Measurements from ENCODE around the gene PPP1R1C. TPM values are rescaled to one million over a fixed set of nuclear protein-coding genes. Genes with fewer than 3 reads are reported as not detected.
"Not testable (repeated sequence)": the region's sequence is repeated elsewhere in the genome, so short reads cannot be mapped to it uniquely, and the experiment has no call there.

PPP1R1C gene, protein sequence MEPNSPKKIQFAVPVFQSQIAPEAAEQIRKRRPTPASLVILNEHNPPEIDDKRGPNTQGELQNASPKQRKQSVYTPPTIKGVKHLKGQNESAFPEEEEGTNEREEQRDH
- total RNA-seq = under 1 TPM; 0.43 to 0.93 TPM
- long read RNA-seq, donor 1, partial matches to known transcripts = 0 of 1 reads
- long read RNA-seq, donor 1, other reads (novel, unspliced or antisense) = 0 of 1 reads
- long read RNA-seq, donor 2, partial matches to known transcripts = 0 of 1 reads
- long read RNA-seq, donor 2, other reads (novel, unspliced or antisense) = 0 of 1 reads

GRCh38 chr2:181985632-181986205, at the start of gene PPP1R1C:
PPP1R1C (plus strand) TSS chr2:181985853; CDS start chr2:181986111, 258 bp downstream.
- intact Hi-C loops (cut with DNase I) = no loop called here

GRCh38 chr2:181937473-181937872, 48.2 kb upstream of the PPP1R1C start:
- no peak for DNase-seq (ENCODE audit: low spot score)
- intact Hi-C loops (cut with DNase I) = no loop called here

More at GRCh38 chr2:181985632-181986205, at the start of gene PPP1R1C:
- no peak for DNase-seq (ENCODE audit: low spot score)

DNA sequence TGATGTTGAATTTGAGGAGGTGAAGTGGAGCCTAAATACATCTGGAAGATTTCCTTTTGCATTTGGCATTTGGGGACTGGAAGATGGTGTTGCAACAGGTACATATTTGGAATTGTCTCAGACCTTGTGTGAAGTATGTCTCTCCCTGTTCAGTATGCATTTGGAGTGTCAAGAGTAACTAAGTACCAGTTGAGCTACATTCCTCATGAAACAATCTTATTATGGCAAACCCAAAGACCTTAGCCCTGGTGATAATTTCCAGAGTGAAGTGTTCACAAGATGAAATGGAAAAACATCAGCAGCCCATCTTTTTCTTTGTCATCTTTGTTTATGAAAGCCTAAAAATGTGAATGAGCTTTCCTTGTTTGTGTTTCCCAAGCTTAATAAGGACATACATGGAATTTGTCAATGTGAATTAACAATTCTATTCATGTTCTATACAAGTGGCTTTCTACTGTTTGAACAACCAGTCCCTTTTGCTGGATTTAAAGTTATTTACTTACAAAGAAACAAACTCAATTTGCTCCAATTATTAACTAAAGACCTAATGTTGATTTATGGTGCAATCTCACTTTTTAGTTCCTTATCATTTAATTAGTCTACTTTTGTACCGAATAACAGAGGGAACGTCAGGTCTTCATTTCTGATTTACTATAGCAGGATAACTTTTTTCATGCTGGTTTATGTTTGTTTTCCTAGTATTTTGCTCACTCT, 42.1 kb upstream of the PPP1R1C start:
- intact Hi-C loops (cut with DNase I) = no loop called here

GRCh38 chr2:181944164-181944913, 41.3 kb upstream of the PPP1R1C start:
- no peak for DNase-seq (ENCODE audit: low spot score)
- intact Hi-C loops (cut with DNase I) = no loop called here

More for the DNA sequence above, 42.1 kb upstream of the PPP1R1C start:
- DNase-seq (ENCODE audit: low spot score) = no peak

DNA sequence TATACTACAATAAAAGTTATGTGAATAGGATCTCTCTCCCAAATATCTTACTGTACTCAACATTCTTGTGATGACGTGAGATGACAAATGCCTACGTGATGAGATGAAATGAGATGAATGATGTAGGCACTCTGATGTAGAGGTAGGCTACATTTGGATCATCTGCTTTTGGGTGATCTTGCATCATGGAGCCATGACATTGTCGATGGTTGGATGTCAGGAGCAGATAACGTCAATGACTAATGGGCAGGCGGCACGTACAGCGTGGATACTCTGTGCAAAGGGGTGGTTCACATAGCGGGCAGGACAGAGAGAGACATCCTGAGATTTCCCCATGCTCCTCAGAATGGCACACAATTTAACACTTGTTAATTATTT, 40.8 kb upstream of the PPP1R1C start:
- DNase-seq (ENCODE audit: low spot score) = no peak
- intact Hi-C loops (cut with DNase I) = no loop called here

GRCh38 chr2:181946444-181947127, 39.1 kb upstream of the PPP1R1C start:
- intact Hi-C loops (cut with DNase I) = no loop called here

DNA sequence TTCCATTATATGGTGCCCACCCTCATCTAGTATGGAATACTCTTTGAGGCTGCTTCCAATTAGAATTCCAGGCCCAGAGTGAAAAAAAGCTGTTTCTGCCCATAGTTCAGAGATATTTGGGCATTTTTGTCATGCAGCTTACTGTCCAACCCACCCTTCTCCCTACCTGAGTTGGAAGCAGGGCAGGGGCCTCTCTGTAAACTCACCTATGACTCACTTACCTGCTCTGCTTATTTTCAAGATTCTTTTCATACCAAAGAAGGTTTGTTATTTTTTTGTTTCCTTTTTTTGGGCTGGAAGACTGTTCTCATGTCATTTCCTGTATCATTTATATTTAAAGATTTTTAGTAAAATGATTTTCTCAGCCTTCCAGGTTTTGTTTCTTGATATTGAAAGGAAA, 38.4 kb upstream of the PPP1R1C start:
- DNase-seq (ENCODE audit: low spot score) = no peak
- intact Hi-C loops (cut with DNase I) = no loop called here

More at GRCh38 chr2:181946444-181947127, 39.1 kb upstream of the PPP1R1C start:
- no peak for DNase-seq (ENCODE audit: low spot score)

DNA sequence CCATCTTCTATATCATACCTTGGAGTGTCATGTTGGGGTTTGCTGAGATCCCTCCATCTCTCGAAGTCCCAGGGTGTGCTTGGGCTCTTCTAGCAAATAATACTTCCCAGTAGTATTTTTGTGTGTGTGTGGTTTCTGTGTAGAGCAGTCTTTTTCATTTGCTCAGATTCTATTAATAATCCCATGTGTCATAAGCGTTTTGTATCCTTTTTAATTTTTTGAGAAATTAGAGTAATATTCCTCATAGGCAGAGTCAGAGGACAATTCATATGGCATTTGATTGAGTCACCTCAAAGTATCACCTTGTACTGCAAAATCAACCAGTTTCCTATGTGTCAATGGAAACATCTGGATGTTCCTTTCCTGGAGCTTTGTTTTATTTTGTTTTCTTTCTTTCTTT, 37.4 kb upstream of the PPP1R1C start:
- DNase-seq (ENCODE audit: low spot score) = no peak
- intact Hi-C loops (cut with DNase I) = no loop called here

DNA sequence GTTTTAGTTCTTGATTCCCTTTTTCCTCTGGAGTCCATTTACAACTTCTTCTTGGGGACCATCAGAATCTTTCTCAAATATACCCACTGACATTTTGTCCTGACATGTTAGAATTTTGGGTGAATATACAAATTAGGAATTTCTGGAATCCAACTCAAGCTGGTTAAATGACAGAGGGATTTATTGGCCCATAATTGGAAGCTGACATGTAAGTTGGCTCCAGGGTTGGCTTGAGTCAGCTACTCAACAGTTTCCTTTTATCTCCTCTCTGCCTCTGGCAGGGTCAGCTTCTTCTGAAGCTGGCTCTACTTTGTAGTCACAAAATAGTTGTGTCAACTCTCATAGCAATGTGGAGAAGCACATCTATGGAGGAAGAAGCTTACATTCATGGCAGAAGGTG, 36.6 kb upstream of the PPP1R1C start:
- DNase-seq (ENCODE audit: low spot score) = no peak
- intact Hi-C loops (cut with DNase I) = no loop called here

DNA sequence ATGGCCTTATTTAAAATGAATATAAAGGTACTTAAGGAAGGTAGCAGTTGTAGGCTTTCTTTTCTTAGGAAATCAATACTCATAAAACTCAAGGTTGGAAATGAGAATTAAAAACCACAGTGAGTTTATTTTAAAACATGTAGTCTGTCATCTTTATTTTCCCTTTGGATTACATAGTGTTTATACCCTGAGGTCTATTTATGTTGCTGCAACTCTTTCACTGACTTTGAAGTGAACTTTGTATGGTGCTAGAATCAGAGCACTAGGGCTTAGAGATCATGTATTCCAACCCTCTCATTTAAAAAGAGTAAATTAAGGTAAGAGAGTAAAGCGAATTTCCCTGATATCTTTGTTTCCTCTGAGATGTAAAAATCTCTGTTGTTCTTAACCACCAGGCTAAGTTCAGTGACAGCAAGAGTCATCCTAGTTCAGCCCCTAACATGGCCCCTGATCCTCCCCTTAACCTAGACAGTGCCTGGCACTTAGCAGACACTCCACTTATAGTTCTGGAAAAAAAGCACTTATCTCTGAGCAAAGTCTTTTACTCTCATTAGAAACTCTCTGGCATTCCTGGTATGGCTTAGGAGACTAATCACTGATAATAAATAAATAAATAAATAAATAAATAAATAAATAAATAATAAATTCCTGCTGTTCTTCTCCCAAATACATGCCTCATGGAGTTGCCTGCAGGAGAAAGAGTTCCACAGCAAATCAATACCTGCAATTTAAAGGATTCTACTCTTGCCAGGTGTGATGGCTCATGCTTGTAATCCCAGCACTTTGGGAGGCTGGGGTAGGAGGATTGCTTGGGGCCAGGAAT, 33.0 kb upstream of the PPP1R1C start:
- intact Hi-C loops (cut with DNase I) = loop anchor here in 1 of 2 donors (5.0 kb wide), 1 partner anchor 210 kb away; no protein-coding TSS in a partner anchor
- no peak for DNase-seq (ENCODE audit: low spot score)

GRCh38 chr2:181953881-181954537, 31.6 kb upstream of the PPP1R1C start:
- DNase-seq (ENCODE audit: low spot score) = no peak
- intact Hi-C loops (cut with DNase I) = loop anchor here in 1 of 2 donors (5.0 kb wide), 1 partner anchor 212 kb away; no protein-coding TSS in a partner anchor

- intact Hi-C loops (cut with DNase I) = loop anchor here in 1 of 2 donors (5.0 kb wide), 1 partner anchor 212 kb away; no protein-coding TSS in a partner anchor
- DNase-seq (ENCODE audit: low spot score) = no peak
Measured at GRCh38 chr2:181954538-181954883, 31.1 kb upstream of the PPP1R1C start.

- DNase-seq (ENCODE audit: low spot score) = no peak
- intact Hi-C loops (cut with DNase I) = no loop called here
Measured at GRCh38 chr2:181955010-181955409, 30.6 kb upstream of the PPP1R1C start.

- DNase-seq (ENCODE audit: low spot score); intact Hi-C loops (cut with DNase I): not testable (repeated sequence)
Measured at GRCh38 chr2:181955866-181956265, 29.8 kb upstream of the PPP1R1C start.

DNA sequence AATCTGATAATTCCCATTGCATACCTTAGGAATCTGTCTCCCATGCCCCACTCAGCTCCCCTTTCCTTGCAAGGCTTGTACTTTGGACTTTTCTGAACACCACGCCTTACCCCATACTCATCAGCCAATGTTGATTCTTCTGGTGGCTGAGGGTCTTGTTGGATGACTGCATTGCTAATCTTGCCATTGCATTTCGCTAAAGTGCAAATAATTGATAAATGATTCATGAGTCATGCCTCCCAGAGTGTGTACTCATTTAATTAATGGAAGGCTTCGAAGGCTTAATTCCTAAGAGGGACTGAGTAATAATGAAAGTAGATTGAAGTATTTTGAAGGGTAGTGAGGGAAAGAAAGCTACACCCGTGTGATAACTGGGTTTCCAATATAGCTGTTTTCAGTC, 28.0 kb upstream of the PPP1R1C start:
- DNase-seq (ENCODE audit: low spot score) = no peak
- intact Hi-C loops (cut with DNase I) = no loop called here

- intact Hi-C loops (cut with DNase I) = no loop called here
- DNase-seq (ENCODE audit: low spot score) = no peak
Measured at GRCh38 chr2:181958726-181959125, 26.9 kb upstream of the PPP1R1C start.

GRCh38 chr2:181959508-181959907, 26.1 kb upstream of the PPP1R1C start:
- no peak for DNase-seq (ENCODE audit: low spot score)
- intact Hi-C loops (cut with DNase I) = no loop called here

DNA sequence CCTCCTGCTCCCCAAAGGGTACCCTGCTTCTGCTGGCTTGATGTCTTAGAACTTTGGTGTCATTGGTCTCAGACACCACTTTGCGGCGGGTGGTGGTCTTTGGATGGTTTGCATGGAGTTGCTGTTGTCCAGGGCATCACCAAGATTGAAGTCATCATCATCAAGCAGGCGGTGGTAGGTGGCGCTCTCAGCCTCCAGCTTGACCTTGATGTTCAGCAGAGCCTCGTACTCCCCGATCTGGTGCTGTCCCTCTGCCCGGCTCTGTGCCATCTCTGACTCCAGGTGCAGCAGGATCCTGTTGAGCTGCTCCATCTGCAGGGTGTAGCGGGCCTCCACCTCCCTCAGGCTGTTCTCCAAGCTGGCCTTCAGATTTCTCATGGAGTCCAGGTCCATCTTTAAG, 24.5 kb upstream of the PPP1R1C start:
- intact Hi-C loops (cut with DNase I); DNase-seq (ENCODE audit: low spot score): not testable (repeated sequence)
